ENCODE results near the gene ARFGEF3.
"Not testable (repeated sequence)": the region's sequence is repeated elsewhere in the genome, so short reads cannot be mapped to it uniquely, and the experiment has no call there.

Gene ARFGEF3

GRCh38 chr6:138318741-138319375 is 157.1 kb downstream of the ARFGEF3 start:
- no peak for DNase-seq

DNA sequence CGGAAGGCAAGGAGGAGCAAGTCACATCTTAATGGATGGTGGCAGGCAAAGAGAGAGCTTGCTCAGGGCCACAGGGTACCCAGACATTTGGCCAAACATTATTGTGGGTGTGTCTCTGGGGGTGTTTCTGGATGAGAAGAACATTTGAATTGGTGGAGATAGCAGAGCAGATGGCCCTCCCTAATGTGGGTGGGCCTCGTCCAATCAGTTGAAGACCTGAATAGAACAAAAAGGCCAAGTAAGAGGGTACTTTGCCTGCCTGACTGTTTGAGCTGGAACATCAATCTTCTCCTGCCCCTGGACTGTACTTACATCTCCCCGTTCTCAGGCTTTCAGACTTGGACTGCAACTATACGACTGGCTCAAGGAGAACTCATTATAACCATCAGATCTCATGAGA is 160.2 kb downstream of the ARFGEF3 start:
- no peak for DNase-seq

GRCh38 chr6:138323821-138324220 is 162.1 kb downstream of the ARFGEF3 start:
- DNase-seq, result no peak

- DNase-seq, result no peak
Measured at GRCh38 chr6:138328210-138328609, 166.5 kb downstream of the ARFGEF3 start.

GRCh38 chr6:138330763-138331162 is 169.0 kb downstream of the ARFGEF3 start:
- DNase-seq, result no peak

DNA sequence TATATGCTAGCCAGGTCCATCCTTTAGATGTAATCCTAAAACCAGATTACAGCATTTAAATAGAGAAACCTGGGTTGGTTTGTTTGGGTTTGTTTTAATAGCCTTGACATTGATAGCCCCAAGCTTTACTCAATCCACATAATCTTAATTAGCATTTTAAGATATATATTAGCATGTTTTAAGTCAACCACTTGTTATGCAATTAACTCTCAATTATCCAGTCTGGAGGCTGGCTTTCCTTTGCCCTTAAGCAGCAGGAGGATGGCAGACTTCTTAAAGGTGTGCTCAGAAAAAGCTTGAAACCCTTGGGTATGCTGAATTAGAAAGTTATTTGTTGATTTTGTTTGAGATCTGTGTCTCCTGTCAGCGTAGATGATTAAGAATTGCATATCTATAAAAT is 169.7 kb downstream of the ARFGEF3 start:
- no peak for DNase-seq

- DNase-seq, result no peak
Measured at GRCh38 chr6:138331984-138332383, 170.2 kb downstream of the ARFGEF3 start.

DNA sequence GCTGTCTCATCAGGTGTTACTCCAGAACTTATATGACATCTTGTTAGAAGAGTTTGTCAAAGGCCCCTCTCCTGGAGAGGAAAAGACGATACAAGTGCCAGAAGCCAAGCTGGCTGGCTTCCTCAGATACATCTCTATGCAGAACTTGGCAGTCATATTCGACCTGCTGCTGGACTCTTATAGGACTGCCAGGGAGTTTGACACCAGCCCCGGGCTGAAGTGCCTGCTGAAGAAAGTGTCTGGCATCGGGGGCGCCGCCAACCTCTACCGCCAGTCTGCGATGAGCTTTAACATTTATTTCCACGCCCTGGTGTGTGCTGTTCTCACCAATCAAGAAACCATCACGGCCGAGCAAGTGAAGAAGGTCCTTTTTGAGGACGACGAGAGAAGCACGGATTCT is 172.3 kb downstream of the ARFGEF3 start:
- no peak for DNase-seq

- no peak for DNase-seq
Measured at GRCh38 chr6:138334963-138335362, 173.2 kb downstream of the ARFGEF3 start.

DNA sequence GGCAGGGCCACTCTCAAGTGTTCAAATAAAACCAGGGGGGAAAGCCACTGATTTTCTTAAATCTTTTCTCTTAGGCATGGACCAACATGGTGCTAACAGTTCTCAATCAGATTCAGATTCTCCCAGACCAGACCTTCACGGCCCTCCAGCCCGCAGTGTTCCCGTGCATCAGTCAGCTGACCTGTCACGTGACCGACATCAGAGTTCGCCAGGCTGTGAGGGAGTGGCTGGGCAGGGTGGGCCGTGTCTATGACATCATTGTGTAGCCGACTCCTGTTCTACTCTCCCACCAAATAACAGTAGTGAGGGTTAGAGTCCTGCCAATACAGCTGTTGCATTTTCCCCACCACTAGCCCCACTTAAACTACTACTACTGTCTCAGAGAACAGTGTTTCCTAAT is 174.5 kb downstream of the ARFGEF3 start:
- no peak for DNase-seq

DNA sequence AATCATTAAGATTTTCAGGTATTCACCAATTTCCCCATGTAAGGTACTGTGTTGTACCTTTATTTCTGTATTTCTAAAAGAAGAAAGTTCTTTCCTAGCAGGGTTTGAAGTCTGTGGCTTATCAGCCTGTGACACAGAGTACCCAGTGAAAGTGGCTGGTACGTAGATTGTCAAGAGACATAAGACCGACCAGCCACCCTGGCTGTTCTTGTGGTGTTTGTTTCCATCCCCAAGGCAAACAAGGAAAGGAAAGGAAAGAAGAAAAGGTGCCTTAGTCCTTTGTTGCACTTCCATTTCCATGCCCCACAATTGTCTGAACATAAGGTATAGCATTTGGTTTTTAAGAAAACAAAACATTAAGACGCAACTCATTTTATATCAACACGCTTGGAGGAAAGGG is 175.3 kb downstream of the ARFGEF3 start:
- no peak for DNase-seq

GRCh38 chr6:138339024-138339423 is 177.3 kb downstream of the ARFGEF3 start:
- DNase-seq, result no peak

- no peak for DNase-seq
Measured at GRCh38 chr6:138341176-138341575, 179.4 kb downstream of the ARFGEF3 start.

- DNase-seq, result no peak
Measured at GRCh38 chr6:138343112-138343511, 181.4 kb downstream of the ARFGEF3 start.

DNA sequence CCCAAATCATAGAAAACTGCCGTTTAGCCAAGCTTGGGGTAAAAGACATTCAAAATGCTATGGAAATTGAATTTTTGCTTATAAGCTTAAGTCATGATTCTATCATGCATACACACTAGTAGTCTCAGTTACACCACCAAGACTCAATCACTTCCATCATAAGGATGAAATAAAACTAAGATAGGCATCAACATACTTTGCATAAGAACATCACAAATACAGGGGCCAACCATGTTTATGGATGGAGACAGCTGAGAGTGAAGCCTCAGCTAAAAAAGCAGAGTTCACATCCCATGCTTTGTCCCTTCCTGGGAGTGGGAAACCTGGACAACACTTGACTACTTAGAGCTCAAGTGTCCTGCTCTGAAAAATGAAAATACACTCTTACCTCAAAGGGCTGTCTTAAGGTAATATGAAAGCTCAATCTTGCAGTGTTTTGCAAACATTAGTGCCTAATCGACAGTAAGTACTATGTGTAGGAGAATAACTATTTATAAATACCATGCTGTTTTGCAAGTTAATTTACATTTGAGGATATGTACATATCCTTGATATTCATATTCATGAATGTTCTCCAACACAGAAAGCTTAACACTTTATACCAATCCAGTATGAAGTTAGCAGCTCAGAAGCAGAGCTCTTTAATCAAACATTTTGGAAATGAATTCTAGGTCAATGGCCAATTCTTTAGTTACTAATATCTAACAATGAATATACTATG is 184.0 kb downstream of the ARFGEF3 start:
- no peak for DNase-seq

DNA sequence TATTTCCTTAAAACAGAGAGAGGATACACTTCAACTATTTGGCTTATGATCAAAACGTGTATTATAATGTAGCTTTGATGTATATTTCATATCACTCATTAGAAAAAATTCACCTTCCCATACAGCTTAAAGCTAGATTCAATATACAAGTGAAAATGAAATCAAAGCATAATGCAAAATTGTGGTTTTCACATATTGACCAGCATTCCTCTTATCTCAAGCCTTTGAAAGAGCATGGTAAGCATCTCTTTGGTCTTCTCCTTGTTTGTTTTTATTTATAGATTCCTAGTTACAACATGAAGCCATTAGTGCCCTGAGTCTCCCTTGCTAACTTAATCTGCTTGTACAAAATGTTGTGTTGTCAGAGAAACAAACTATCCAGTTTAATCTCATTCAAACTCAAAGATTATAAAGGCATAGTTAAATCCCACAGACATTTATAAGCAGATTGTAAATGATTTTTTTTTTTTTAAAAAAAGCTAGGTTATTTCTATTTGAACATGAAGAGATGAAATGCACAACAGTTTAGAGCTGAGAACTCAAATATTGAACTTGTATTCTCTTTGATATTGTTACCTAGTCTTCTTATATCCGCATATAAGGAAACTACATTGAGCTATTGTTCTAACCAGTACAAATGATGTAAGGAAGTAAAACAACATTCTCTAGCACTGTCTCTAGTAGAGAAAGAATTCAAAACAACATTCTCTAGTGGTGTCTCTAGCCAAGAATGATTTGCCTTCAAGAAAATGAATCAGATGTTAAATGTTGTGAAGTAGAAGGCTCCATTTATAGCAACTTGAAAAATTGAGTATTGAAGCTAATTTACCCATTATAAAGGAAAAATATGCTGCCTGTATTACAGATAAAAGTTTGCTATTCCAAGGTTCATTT is 184.8 kb downstream of the ARFGEF3 start:
- no peak for DNase-seq

GRCh38 chr6:138347864-138348263 is 186.1 kb downstream of the ARFGEF3 start:
- DNase-seq, result no peak

GRCh38 chr6:138349891-138350290 is 188.2 kb downstream of the ARFGEF3 start:
- no peak for DNase-seq

GRCh38 chr6:138357928-138358327 is 196.2 kb downstream of the ARFGEF3 start:
- no peak for DNase-seq

- DNase-seq, result not testable (repeated sequence)
Measured at GRCh38 chr6:138368684-138369083, 206.9 kb downstream of the ARFGEF3 start.

DNA sequence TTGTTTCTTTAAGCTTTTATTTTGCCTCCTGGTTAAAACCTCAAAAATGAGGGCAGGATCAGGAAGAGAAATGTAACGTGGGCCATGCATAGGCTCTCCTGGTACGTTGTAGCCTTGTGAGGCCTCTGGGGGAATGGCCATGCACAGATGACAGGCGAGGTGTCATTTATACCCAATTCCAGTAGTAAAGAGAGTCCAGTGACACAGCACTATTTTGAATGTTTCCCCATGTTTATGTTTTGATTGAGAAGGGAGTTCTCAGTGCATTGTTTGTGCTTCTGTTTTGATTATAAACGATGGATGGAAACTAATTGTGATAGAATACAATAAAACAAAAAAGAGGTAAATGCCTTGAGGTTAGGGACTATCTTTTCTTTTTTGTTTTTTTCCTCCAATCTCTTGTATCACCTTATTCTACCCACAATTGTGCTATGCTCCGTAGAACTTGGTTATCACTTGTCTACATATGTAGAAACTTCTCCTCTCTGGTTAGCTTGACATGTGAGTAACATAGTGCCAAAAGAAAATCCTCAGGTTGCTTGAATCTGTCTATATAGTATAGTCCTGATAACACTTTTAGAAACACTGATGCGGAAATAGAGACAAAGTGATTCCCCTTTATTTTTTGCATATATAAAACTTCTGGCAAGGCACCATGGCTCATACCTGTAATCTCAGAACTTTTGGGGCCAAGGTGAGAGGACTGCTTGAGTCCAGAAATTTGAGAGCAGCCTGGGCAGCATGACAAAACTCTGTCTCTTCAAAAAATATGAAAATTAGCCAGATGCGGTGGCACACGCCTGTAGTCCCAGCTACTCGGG is 209.1 kb downstream of the ARFGEF3 start:
- DNase-seq, result no peak

- DNase-seq, result no peak
Measured at GRCh38 chr6:138371452-138371711, 209.6 kb downstream of the ARFGEF3 start.

DNA sequence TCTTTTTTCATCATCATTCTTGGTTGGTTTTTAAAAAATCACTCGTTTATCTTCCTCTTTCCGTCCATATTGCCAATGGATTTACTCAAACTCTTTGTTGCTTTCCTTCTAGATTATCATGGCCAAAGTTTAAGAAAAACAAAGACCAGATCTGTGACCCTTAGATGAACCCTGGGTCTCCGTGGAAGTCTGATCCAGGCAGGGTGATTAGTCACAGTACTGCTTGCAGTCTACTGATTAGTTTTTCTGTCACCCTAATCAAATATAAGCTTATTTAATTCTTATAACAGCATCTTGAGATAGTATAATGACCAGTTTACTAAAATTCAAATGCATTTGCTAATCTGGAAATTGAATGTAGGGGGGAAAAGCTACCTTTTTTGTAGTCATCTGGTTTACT is 210.0 kb downstream of the ARFGEF3 start:
- no peak for DNase-seq
